Natural killer cell treated with Interleukin-12 subunit alpha and Interleukin-12 subunit beta and Interleukin-15 and Interleukin-18, amount 100 ng/mL, for 72 hours (primary cell): Measurements from ENCODE around the gene SEZ6L2. TPM values are rescaled to one million over a fixed set of nuclear protein-coding genes. Genes with fewer than 3 reads are reported as not detected.
"Not testable (repeated sequence)": the region's sequence is repeated elsewhere in the genome, so short reads cannot be mapped to it uniquely, and the experiment has no call there.

Source experiments
- ATAC-seq, 2 donors: fragments of 150-1000 bp; cut with Tn5 transposase in 1 of 2; sonication (Bioruptor Pico), chemical (Tn5 transposase) in 1 of 2; 2 replicates each; pipeline ENCODE4 v1.10.0; 2021
- DNase-seq: peaks from one replicate; pipeline ENCODE4 v3.0.0; 2022; ENCODE audit warnings: low spot score
- H3K27ac Mint-ChIP-seq, 2 donors: 1 replicate in 1 of 2; 2 replicates in 1 of 2; pipeline ENCODE4 v1.8.0; 2022; ENCODE audit warnings: mixed read lengths in 2 of 2, mild to moderate bottlenecking in 1 of 2, moderate library complexity in 1 of 2
- H3K27me3 Mint-ChIP-seq, 2 donors: 1 replicate in 1 of 2; 2 replicates in 1 of 2; pipeline ENCODE4 v1.8.0; 2022; ENCODE audit warnings: mixed read lengths in 2 of 2
- H3K36me3 Mint-ChIP-seq: one replicate; pipeline ENCODE4 v1.8.0; 2022; ENCODE audit warnings: mixed read lengths
- H3K4me1 Mint-ChIP-seq, 2 donors: 1 replicate in 1 of 2; 2 replicates in 1 of 2; pipeline ENCODE4 v1.8.0; 2022; ENCODE audit warnings: low read depth in 2 of 2, mixed read lengths in 2 of 2, mild to moderate bottlenecking in 1 of 2
- H3K4me3 Mint-ChIP-seq: one replicate; pipeline ENCODE4 v1.8.0; 2022; ENCODE audit warnings: mixed read lengths
- H3K9me3 Mint-ChIP-seq: 2 replicates; pipeline ENCODE4 v1.8.0; 2022; ENCODE audit warnings: mixed read lengths
- total RNA-seq, 2 donors: library from RNA; stranded (reverse); gene quantifications; one replicate each; pipeline ENCODE4 v1.2.3, GENCODE V29; 2022

The SEZ6L2 gene
- not detected for total RNA-seq

DNA sequence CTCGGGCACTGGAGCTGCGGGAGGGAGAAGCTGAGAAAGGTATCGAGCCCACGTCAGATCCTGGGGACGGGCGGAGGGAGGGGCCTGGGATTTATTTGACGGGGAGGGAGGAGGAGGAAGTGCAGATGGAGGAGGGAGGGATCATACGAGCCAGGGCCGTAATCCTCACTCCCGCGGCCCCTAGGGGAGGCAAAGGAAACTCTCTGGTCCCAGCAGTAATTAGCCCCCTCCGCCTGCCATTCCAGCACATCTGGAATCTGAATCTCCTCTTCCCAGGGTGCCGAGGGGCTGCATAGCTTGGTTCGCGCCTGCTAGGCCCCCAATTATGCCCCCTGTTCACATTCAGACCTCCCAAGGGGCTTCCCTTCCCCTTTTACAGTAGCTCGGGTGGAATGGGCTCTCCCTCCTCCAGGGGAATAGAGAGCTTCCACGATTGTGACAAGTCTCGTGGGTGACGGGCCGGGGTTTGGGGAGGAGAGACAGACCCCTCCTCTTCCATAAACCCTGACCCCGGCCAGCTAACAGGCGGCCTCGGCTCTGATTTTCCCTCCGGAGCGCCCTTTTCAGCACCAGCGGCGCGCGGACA lies at the start of gene SEZ6L2:
Gene SEZ6L2 (minus strand): TSS at position 35 of the 586 bp plus-strand sequence. CDS start 531 bp downstream, outside the sequence.
- Mint-ChIP-seq H3K4me3 (peak within 1 kb of the TSS; percentile 74), H3K27ac (no peak within 1 kb of the TSS), H3K4me1 (peaks cover 7 to 16% of the 10 kb centered on the region in 2 donors), H3K9me3 (no peaks in the 10 kb centered on the region), H3K36me3 (no peaks in the 10 kb centered on the region), H3K27me3 (peaks cover 23 to 32% of the 10 kb centered on the region in 2 donors)
- peak; percentile 81 for DNase-seq
- ATAC-seq = no peak

DNA sequence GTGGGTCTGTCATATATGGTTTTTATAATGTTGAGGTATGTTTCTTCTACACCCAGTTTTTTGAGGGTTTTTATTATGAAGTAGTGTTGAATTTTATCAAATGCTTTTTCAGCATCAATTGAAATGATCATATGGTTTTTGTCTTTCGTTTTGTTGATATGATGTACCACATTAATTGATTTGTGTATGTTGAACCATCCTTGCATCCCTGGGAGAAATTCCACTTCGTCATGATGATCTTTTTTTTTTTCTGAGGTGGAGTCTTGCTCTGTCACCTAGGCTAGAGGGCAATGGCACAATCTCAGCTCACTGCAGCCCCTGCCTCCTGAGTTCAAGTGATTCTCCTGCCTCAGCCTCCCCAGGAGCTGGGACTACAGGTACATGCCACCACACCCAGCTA lies 48.5 kb upstream of the SEZ6L2 start:
- peaks cover 5% of the 10 kb centered on the region for H3K36me3 Mint-ChIP-seq
- H3K9me3 Mint-ChIP-seq = no peaks in the 10 kb centered on the region
- DNase-seq (no peak), ATAC-seq (no peak)
- H3K27me3 Mint-ChIP-seq = peaks cover 2 to 5% of the 10 kb centered on the region in 2 donors
- H3K27ac Mint-ChIP-seq = no peak overlapping the region
- no peaks in the 10 kb centered on the region for H3K4me1 Mint-ChIP-seq
- no peak overlapping the region for H3K4me3 Mint-ChIP-seq

DNA sequence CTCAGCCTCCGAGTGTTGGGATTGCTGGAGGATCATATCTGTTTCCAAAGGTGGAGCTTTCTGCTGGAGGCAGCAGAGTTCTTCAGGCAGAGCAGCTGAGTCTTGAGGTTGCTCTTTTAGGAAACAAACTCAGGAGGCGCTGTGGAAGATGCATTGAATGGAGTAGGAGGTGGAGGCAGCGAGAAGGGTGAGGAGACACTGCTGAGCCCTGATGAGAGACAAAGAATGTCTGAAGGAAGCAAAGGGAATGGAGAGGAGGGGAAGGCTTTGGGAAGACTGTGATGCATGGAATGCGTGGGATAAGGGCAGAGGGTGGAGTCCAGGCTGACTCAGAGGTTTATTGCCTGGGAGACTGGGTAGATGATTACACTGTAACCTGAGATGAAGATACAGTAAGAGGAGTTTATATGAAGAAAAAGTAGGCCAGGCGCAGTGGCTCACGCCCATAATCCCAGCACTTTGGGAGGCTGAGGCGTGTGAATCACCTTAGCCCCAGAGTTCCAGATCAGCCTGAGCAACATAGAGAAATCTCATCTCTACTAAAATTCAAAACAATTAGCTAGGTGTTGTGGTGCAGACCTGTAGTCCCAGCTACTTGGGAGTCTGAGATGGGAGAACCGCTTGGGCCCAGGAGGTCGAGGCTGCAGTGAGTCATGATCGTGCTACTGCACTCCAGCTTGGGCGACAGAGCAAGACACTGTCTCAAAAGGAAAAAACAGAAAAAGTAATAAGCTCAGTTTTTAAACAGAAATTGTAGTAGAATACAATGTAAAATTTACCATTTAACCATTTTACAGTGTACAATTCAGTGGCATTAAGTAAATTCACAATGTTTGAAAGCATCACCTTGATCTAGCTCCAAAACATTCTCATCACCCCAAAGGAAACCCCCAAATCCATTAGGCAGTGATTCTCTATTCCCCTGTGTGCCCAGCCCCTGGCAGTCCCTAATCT lies 44.8 kb upstream of the SEZ6L2 start:
- no peak for ATAC-seq

DNA sequence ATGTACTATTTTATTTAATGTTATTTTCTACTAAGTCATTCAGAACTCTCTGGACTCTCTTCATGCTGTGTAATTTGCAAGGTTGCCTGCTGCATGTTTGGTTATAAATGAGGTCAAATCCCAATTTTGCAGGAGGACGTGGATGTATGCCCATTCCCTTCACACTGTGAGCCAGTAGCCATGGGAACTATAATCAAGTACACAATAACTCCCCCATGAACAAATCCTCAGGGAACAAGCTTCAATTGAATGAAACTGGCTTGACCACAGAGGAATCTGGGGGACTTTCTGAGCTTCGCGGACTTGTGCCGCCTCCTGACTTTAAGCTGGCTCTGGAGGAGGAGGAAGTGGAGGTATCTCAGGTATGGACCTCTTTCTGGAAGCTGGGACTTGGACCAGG lies 41.3 kb upstream of the SEZ6L2 start:
- Mint-ChIP-seq H3K9me3 (no peaks in the 10 kb centered on the region), H3K4me1 (no peaks in the 10 kb centered on the region), H3K27ac (no peak overlapping the region), H3K4me3 (no peak overlapping the region), H3K36me3 (no peaks in the 10 kb centered on the region), H3K27me3 (peaks cover 5 to 15% of the 10 kb centered on the region in 2 donors)
- DNase-seq (no peak), ATAC-seq (no peak)

More for the DNA sequence above, 44.8 kb upstream of the SEZ6L2 start:
- no peaks in the 10 kb centered on the region for H3K36me3 Mint-ChIP-seq
- no peaks in the 10 kb centered on the region for H3K4me1 Mint-ChIP-seq
- DNase-seq = no peak
- H3K9me3 Mint-ChIP-seq = no peaks in the 10 kb centered on the region
- H3K27ac Mint-ChIP-seq = no peak overlapping the region
- H3K27me3 Mint-ChIP-seq = peaks cover 0 to 7% of the 10 kb centered on the region in 2 donors
- no peak overlapping the region for H3K4me3 Mint-ChIP-seq

DNA sequence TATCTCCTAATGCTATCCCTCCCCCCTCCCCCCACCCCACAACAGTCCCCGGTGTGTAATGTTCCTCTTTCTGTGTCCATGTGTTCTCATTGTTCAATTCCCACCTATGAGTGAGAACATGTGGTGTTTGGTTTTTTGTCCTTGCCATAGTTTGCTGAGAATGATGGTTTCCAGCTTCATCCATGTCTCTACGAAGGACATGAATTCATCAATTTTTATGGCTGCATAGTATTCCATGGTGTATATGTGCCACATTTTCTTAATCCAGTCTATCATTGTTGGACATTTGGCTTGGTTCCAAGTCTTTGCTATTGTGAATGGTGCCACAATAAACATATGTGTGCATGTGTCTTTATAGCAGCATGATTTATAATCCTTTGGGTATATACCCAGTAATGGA lies 32.4 kb upstream of the SEZ6L2 start:
- H3K4me1 Mint-ChIP-seq = peaks cover 9 to 10% of the 10 kb centered on the region in 2 donors
- ATAC-seq, H3K9me3 Mint-ChIP-seq, H3K4me3 Mint-ChIP-seq, H3K27ac Mint-ChIP-seq, H3K36me3 Mint-ChIP-seq, DNase-seq, H3K27me3 Mint-ChIP-seq: not testable (repeated sequence)

DNA sequence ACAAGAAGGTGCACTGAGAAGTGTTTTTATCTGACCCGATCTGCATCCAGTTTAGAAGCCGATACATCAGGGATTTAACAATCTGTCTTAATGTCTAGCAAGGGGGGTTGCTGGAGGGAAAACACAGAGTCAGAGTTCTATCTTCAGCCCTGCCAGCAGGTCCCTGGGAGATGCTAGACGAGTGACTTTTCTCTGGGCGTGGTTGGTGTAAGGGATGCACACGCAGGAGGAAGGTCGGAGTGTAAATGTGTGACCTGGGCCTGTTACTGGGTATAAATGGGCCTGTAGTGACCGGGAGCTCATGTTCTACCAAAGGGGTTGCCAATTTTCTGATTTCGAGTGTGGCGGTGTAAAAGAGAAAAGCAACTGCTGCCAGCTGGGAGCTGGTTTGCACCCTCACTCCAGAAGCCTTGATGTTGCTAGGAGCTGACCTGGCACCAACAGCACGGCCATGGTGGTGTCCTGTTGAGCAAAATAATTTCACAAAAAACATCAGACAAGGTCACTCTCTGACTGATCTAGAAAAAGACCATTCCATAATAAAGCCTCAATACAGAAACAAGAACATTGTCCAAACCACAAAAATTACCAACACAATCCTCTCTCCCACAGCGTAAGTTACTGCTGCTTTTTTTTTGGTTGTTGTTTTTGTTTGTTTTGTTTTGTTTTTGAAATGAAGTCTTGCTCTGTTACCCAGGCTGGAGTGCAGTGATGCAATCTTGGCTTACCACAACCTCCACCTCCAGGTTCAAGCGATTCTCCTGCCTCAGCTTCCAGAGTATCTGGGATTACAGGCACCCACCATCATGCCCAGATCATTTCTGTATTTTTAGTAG lies 27.9 kb upstream of the SEZ6L2 start:
- no peak for ATAC-seq
- H3K4me3 Mint-ChIP-seq = peak overlapping the region; percentile 91
- H3K4me1 Mint-ChIP-seq = peaks cover 27 to 34% of the 10 kb centered on the region in 2 donors
- no peaks in the 10 kb centered on the region for H3K9me3 Mint-ChIP-seq
- peak overlapping the region; percentile 92 to 97 for H3K27ac Mint-ChIP-seq
- no peaks in the 10 kb centered on the region for H3K27me3 Mint-ChIP-seq
- peaks cover 6% of the 10 kb centered on the region for H3K36me3 Mint-ChIP-seq
- no peak for DNase-seq

DNA sequence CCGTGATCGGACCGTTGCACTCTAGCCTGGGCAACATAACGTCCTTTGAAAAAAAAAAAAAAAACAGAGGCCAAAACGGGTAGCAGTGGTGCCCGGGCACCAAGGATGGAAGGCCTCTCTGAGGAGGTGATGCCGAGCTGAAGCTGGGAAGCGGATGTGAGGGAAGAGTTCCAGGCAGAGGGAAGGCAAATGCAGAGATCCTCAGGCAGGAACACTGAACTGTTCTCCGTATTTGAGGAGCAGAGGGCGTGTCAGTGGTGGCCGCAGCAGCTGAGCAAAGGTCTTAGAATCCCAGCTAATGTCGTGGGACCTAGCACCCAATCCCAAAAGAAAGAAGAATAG lies 27.3 kb upstream of the SEZ6L2 start:
- Mint-ChIP-seq H3K4me3 (peak overlapping the region; percentile 91), H3K36me3 (peaks cover 6% of the 10 kb centered on the region), H3K27me3 (no peaks in the 10 kb centered on the region), H3K4me1 (peaks cover 27 to 34% of the 10 kb centered on the region in 2 donors), H3K27ac (peak overlapping the region; percentile 92 to 97), H3K9me3 (no peaks in the 10 kb centered on the region)
- DNase-seq (no peak), ATAC-seq (no peak)

DNA sequence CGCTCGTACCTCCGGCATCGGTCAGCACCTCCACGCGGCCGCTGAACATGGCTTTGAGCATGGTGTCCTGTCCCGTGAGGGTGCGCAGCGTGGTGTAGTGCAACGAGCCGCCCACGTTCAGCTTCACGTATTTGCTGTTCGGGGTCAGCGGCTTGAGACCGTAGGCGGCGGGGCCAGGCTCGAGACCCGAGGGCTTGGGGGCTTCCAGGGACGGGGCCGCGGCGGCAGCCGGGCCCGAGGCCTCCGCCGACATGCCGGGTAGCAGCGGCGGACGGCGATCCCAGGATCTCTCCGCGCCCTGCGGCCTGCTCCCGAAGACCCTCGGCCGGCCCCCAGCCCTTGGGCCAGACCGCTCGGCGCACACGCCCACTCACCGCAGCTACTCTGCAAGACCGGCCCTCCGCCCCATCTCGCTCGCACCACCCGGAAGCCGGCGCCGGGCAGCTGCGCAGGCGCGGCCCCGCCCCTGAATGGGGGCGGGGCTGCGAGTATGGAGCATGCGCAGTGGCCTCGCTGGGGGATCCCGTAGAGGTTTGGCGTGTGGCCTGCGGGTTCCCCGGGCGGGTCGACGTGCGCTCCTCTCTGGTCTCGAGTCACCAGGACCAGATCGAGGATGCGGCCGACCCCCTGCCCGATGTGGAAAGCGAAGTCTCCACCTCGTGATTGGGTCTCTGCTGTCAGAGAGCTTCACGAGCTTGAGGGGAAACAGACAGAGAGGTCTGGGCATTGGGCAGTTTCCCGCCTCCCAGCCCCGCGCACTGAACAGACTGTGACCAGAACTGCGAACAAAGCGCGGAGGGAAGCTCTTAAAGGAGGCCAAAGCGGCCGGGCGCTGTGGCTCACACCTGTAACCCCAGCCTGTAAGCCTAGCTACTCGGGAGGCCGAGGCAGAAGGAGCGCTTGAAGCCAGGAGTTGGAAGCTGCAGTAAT lies 26.7 kb upstream of the SEZ6L2 start, which contains the start of gene KCTD13:
Gene KCTD13 (minus strand): TSS at position 446 of the 930 bp plus-strand sequence. CDS start 193 bp downstream, at position 253.
- DNase-seq = peak; percentile 92
- Mint-ChIP-seq H3K27ac (peak within 1 kb of the TSS; percentile 92 to 97), H3K36me3 (peaks cover 7% of the 10 kb centered on the region), H3K4me1 (peaks cover 27 to 36% of the 10 kb centered on the region in 2 donors), H3K4me3 (peak within 1 kb of the TSS; percentile 91), H3K9me3 (no peaks in the 10 kb centered on the region), H3K27me3 (no peaks in the 10 kb centered on the region)
- ATAC-seq = peak; percentile 97 to 98

DNA sequence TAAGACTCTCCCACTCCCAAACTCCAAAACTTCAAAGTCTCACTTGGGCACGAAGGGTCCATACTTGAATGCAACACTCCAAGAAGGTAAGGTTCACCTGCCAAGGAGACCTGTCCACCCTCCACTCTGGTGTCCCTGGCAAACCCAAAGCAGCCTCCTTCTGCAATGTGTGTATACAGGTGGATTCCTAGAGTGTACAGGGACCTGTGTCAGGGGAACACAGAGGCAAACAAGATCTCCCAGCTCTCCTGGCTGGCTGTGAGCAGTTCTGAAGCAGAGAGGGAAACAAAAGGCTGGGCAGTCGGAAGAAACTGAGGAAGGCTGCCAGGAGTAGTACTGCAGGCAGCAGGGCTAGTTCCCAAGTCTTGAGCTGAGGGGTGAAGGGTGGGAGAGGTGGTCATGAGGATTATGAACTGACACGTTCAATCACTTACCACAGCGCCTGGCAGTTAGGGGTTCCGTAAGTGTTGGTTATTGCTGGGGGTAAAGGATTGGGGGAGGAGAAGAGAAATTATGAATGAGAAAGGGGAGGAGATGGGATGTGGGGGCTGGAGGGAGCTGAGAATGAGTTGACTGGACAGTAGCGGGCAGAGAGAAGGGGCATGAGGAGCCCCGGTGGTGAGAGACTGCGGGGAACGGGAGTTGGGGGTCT lies 25.9 kb upstream of the SEZ6L2 start:
- Mint-ChIP-seq H3K27ac (peak overlapping the region; percentile 90 to 92), H3K4me3 (peak overlapping the region; percentile 91), H3K27me3 (no peaks in the 10 kb centered on the region), H3K4me1 (peaks cover 35 to 44% of the 10 kb centered on the region in 2 donors), H3K9me3 (no peaks in the 10 kb centered on the region), H3K36me3 (peaks cover 16% of the 10 kb centered on the region)
- ATAC-seq (no peak), DNase-seq (no peak)

DNA sequence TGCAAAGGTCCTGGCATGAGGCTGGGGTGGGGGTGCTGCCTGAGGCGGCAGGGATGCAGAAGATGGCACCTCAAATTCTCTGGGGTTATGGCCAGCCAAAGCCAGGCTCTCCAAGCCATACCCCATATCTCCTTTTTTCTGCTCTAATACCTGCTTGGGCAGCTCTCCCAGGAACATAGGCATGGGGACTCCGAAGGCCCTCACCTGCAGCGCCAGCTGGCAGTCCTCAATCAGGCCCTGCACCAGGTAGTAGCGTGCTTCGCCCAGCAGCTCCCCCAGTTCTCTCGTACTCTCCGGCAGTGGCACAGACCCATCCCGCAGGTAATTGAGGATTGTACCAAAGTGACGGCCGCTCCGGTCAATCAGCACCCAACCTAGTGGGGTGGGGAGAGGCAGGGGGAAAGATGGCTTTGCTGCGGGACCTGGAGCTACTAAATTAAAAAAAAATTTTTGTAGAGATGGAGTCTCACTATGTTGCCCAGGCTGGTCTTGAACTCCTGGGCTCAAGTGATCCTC lies 23.7 kb upstream of the SEZ6L2 start:
- Mint-ChIP-seq H3K4me1 (peaks cover 35 to 46% of the 10 kb centered on the region in 2 donors), H3K9me3 (no peaks in the 10 kb centered on the region), H3K4me3 (no peak overlapping the region), H3K36me3 (peaks cover 17% of the 10 kb centered on the region), H3K27ac (no peak overlapping the region), H3K27me3 (no peaks in the 10 kb centered on the region)
- ATAC-seq (no peak), DNase-seq (no peak)

DNA sequence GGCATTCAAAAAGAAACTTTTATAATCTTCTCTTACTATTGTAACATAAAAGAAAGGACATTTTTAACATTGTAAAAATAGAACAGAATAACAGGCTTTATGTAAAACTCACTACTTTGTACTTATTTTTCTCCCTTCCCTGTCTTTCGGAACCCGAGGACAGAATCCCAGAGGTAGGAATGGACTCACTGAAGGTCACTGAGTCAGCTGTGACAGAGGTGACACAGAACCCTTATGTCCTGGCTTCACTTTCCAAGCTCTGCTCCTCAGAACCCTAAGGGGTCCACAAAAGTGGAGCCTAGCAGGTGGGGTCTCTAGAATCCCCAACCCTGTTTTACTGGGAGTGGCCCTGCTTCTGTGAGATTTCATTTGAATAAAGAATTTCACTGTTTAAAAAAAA lies 23.0 kb upstream of the SEZ6L2 start:
- H3K27ac Mint-ChIP-seq = no peak overlapping the region
- ATAC-seq = no peak
- no peaks in the 10 kb centered on the region for H3K27me3 Mint-ChIP-seq
- H3K4me3 Mint-ChIP-seq = no peak overlapping the region
- H3K4me1 Mint-ChIP-seq = peaks cover 31 to 41% of the 10 kb centered on the region in 2 donors
- H3K9me3 Mint-ChIP-seq = no peaks in the 10 kb centered on the region
- DNase-seq = no peak
- H3K36me3 Mint-ChIP-seq = peaks cover 17% of the 10 kb centered on the region

DNA sequence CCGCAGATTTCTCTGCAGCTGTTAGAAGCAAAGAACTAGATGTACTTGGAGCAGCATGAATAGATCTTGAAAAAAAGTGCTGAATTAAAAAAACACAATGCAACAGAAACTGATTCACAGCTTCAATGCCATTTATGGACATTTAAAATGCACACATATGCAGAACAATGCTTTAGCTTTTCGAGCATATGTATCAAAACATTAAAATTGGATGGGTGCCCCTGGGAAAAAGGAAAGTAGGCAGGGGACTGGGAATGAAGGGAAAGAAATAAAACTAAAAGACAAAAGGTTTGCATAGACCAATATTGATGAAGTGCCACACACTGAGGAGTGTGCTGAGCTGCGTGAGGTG lies 21.7 kb upstream of the SEZ6L2 start:
- Mint-ChIP-seq H3K36me3 (peaks cover 17% of the 10 kb centered on the region), H3K4me1 (peaks cover 19 to 32% of the 10 kb centered on the region in 2 donors), H3K27ac (no peak overlapping the region), H3K9me3 (no peaks in the 10 kb centered on the region), H3K4me3 (no peak overlapping the region), H3K27me3 (no peaks in the 10 kb centered on the region)
- ATAC-seq = no peak
- no peak for DNase-seq
